MCF 10A (cell line): Measurements from ENCODE around the gene GABRB1. TPM values are rescaled to one million over a fixed set of nuclear protein-coding genes. Genes with fewer than 3 reads are reported as not detected.

Experiments used
- BruUV-seq: library from RNA; stranded (reverse); fragments of 400-500 nt; replicated peaks from 2 replicates; lab custom pipeline; 2021; lab: Mats Ljungman, UMichigan
- CTCF ChIA-PET: fragments of 300-600 bp; sonication (Branson Sonifier 250); formaldehyde crosslinking; extraction: SDS; loops from one replicate; lab custom pipeline; 2021; ENCODE audit warnings: antibody characterized with exemption, inconsistent platforms; lab: Yijun Ruan, JAX
- POLR2A ChIA-PET: fragments of 300-600, 350-650 bp; sonication (Branson Sonifier 250); formaldehyde crosslinking; extraction: SDS; loops from one replicate; lab custom pipeline; 2020; ENCODE audit warnings: antibody characterized with exemption, inconsistent platforms; lab: Yijun Ruan, JAX
- DNase-seq: peaks from one replicate; pipeline ENCODE4 v3.0.0-alpha.2; 2018; ENCODE audit not compliant: unreplicated experiment
- H3K27ac Mint-ChIP-seq: one replicate; pipeline ENCODE4 v1.8.0; 2022; ENCODE audit warnings: mild to moderate bottlenecking, low read depth, mixed read lengths; ENCODE audit not compliant: unreplicated experiment
- H3K27me3 Mint-ChIP-seq: one replicate; pipeline ENCODE4 v1.8.0; 2022; ENCODE audit warnings: mixed read lengths; ENCODE audit not compliant: insufficient read depth, unreplicated experiment
- H3K36me3 Mint-ChIP-seq: one replicate; pipeline ENCODE4 v1.8.0; 2022; ENCODE audit warnings: mild to moderate bottlenecking, moderate library complexity, mixed read lengths; ENCODE audit not compliant: insufficient read depth, unreplicated experiment
- H3K4me1 Mint-ChIP-seq: one replicate; pipeline ENCODE4 v1.8.0; 2022; ENCODE audit warnings: mixed read lengths; ENCODE audit not compliant: insufficient read depth, unreplicated experiment
- H3K4me3 Mint-ChIP-seq: one replicate; pipeline ENCODE4 v1.8.0; 2022; ENCODE audit warnings: mild to moderate bottlenecking, moderate library complexity, mixed read lengths; ENCODE audit not compliant: unreplicated experiment
- H3K9me3 Mint-ChIP-seq: one replicate; pipeline ENCODE4 v1.8.0; 2022; ENCODE audit warnings: mixed read lengths; ENCODE audit not compliant: unreplicated experiment
- intact Hi-C: fragments of 100-400 bp; cut with micrococcal nuclease; formaldehyde crosslinking; loops from 2 replicates; pipeline ENCODE4 v1.14.1; 2022
- total RNA-seq: library from RNA; stranded (reverse); gene quantifications from 2 replicates; pipeline ENCODE4 v1.2.3, GENCODE V29; 2022
- TF ChIP-seq, protein P1 (sequence below): fragments of 200-600 bp; IDR thresholded peaks from one replicate; pipeline ENCODE4 v1.8.0; 2022; ENCODE audit warnings: antibody characterized with exemption, mild to moderate bottlenecking; ENCODE audit not compliant: unreplicated experiment

Gene GABRB1
- total RNA-seq, 1 experiment from 2014 or later: not detected

DNA sequence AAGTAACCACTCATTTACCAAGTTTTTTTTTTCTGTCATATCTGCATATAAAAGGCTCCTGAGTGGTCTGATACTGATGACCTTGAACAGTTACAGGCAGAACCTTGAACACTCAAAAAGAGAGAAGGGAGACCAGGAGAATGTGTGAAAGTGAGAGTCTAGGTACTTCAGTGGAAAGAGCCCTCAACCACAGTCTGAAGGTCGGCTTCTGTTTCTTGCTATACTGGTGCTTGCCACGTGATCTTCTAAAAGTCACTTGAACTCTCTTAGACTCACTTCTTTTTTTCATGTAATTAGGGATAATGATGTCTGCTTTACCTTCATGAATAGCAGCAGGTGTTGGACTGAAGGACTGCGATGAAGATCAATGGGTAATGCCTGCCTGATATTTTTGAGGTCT, 22.8 kb downstream of the GABRB1 start:
- TF ChIP-seq, protein P1, sequence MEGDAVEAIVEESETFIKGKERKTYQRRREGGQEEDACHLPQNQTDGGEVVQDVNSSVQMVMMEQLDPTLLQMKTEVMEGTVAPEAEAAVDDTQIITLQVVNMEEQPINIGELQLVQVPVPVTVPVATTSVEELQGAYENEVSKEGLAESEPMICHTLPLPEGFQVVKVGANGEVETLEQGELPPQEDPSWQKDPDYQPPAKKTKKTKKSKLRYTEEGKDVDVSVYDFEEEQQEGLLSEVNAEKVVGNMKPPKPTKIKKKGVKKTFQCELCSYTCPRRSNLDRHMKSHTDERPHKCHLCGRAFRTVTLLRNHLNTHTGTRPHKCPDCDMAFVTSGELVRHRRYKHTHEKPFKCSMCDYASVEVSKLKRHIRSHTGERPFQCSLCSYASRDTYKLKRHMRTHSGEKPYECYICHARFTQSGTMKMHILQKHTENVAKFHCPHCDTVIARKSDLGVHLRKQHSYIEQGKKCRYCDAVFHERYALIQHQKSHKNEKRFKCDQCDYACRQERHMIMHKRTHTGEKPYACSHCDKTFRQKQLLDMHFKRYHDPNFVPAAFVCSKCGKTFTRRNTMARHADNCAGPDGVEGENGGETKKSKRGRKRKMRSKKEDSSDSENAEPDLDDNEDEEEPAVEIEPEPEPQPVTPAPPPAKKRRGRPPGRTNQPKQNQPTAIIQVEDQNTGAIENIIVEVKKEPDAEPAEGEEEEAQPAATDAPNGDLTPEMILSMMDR: no peak
- ChIA-PET POLR2A (no interaction called here), CTCF (interaction anchor here (0.6 to 0.7 kb wide), 2 partner anchors 92 to 1062 kb away, joined by 3 read pairs; no protein-coding TSS in a partner anchor)
- H3K27ac Mint-ChIP-seq: no peak overlapping the region
- no peak for DNase-seq
- H3K27me3 Mint-ChIP-seq: peaks cover 76% of the 10 kb centered on the region
- no TSS peak for BruUV-seq
- H3K36me3 Mint-ChIP-seq: no peaks in the 10 kb centered on the region
- intact Hi-C loops: no loop called here
- no peaks in the 10 kb centered on the region for H3K4me1 Mint-ChIP-seq
- H3K9me3 Mint-ChIP-seq: no peaks in the 10 kb centered on the region
- H3K4me3 Mint-ChIP-seq: no peak overlapping the region

DNA sequence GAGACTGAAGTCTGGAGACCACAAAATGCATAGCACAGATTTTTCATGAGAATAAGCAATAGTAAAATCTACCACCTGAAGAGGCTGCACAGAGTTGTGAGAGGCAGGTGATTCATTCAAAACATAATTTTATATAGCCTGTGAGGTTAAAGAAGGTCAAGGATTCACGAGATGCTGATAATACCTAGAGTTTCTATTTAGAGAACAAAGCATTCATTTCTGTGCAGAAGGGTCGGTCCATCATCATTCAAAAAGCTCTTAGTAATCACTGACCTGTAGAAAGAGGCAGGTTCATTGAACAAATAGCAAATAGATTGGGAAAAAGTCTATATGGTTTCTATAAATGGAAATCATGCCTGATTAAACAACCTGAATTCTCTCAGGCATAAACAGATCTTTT, 26.6 kb downstream of the GABRB1 start:
- H3K4me3 Mint-ChIP-seq: no peak overlapping the region
- no peaks in the 10 kb centered on the region for H3K36me3 Mint-ChIP-seq
- TF ChIP-seq, protein P1: no peak
- H3K9me3 Mint-ChIP-seq: no peaks in the 10 kb centered on the region
- no peaks in the 10 kb centered on the region for H3K4me1 Mint-ChIP-seq
- H3K27me3 Mint-ChIP-seq: peaks cover 48% of the 10 kb centered on the region
- ChIA-PET CTCF (no interaction called here), POLR2A (no interaction called here)
- H3K27ac Mint-ChIP-seq: no peak overlapping the region
- BruUV-seq: no TSS peak
- intact Hi-C loops: no loop called here
- DNase-seq: no peak

DNA sequence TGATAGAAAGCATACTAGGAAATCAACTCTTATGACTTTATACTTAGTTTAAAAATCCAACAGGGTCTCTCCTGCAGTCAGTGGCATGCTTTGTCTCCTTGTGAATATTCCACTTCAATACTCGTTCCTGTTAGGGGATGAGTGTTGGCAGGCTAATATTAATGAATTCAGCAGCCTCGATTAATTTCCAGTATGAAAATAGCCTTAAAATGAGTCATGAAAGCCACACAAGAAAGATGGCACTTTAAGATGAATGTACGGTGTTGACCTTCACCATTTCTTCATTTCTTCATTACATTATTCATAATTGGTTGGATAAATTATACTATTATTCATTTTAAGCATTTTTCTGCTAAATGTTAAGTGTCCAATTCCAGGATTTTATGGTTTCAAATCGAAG, 29.2 kb downstream of the GABRB1 start:
- Mint-ChIP-seq H3K4me3 (no peak overlapping the region), H3K4me1 (no peaks in the 10 kb centered on the region), H3K27me3 (peaks cover 26% of the 10 kb centered on the region), H3K9me3 (no peaks in the 10 kb centered on the region), H3K27ac (no peak overlapping the region), H3K36me3 (no peaks in the 10 kb centered on the region)
- ChIA-PET CTCF (no interaction called here), POLR2A (no interaction called here)
- TF ChIP-seq, protein P1: no peak
- DNase-seq: no peak
- intact Hi-C loops: no loop called here
- BruUV-seq: no TSS peak

DNA sequence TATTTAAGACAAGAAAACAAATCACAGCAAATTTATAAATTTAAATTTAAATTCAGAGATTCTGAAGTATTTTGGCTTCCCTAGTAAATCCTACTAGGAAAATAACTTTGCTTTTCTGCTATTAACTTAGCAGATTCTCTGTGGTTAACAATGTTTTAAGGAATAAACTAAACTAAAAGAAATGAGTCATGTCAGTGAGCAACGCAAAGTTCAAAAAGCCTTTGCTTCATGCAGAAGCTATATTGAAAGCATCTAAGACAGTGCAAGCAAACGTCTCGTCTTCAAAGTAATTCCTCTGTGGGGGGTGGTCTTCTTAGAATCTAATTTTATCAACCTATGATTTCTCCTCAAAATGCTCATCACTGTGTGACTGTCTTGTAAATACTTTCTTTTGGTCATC, 30.1 kb downstream of the GABRB1 start:
- TF ChIP-seq, protein P1: no peak
- H3K27me3 Mint-ChIP-seq: peaks cover 18% of the 10 kb centered on the region
- BruUV-seq: no TSS peak
- no peaks in the 10 kb centered on the region for H3K9me3 Mint-ChIP-seq
- ChIA-PET CTCF (interaction anchor here (0.7 kb wide), 1 partner anchor 13 kb away, joined by 6 read pairs; no protein-coding TSS in a partner anchor), POLR2A (no interaction called here)
- no peak for DNase-seq
- no peak overlapping the region for H3K27ac Mint-ChIP-seq
- intact Hi-C loops: no loop called here
- no peaks in the 10 kb centered on the region for H3K4me1 Mint-ChIP-seq
- no peak overlapping the region for H3K4me3 Mint-ChIP-seq
- H3K36me3 Mint-ChIP-seq: no peaks in the 10 kb centered on the region
